ENCODE data around the gene TNNI3. TPM values are rescaled to one million over a fixed set of nuclear protein-coding genes. Genes with fewer than 3 reads are reported as not detected.

TNNI3 gene
- total and polyA plus RNA-seq, 4 donors, result 1.2 to 4.8 (median 3.3) TPM

GRCh38 chr19:55171440-55171839 lies 13.9 kb upstream of the TNNI3 start:
- Histone ChIP-seq H3K4me3 (no peak overlapping the region), H3K9ac (ENCODE audit: insufficient read depth in 1 of 2, low read length in 2 of 2) (no peak overlapping the region), H3K36me3 (ENCODE audit: control insufficient read depth in 4 of 4, insufficient read depth in 4 of 4, low read length in 4 of 4) (no peaks in the 10 kb centered on the region), H3K4me1 (ENCODE audit: control insufficient read depth in 5 of 5, insufficient read depth in 5 of 5, low read length in 5 of 5) (peaks cover 0 to 8% (median 5%) of the 10 kb centered on the region in 5 donors), H3K27me3 (ENCODE audit: control insufficient read depth in 3 of 3, insufficient read depth in 3 of 3, low read length in 2 of 3) (peaks cover 6 to 69% (median 42%) of the 10 kb centered on the region in 3 donors), H3K27ac (ENCODE audit: low read depth in 1 of 2, low read length in 1 of 2) (no peak overlapping the region), H3K9me3 (ENCODE audit: control insufficient read depth in 4 of 4, insufficient read depth in 3 of 4, low read length in 3 of 4) (peaks cover 0 to 4% (median under 1%) of the 10 kb centered on the region in 4 donors)
- WGBS, 2 donors, result 84% methylated on average over 5 of the region's 5 CpGs
- no peak for TF ChIP-seq CTCF (IDR thresholded peaks at IDR 0.05; ENCODE audit: control extremely low read depth, extremely low read depth)
- DNase-seq, result no peak
- ATAC-seq (ENCODE audit: insufficient read depth, low FRiP score), result no peak

GRCh38 chr19:55169136-55169535 lies 11.6 kb upstream of the TNNI3 start:
- Histone ChIP-seq H3K36me3 (ENCODE audit: control insufficient read depth in 4 of 4, insufficient read depth in 4 of 4, low read length in 4 of 4) (no peaks in the 10 kb centered on the region), H3K9me3 (ENCODE audit: control insufficient read depth in 4 of 4, insufficient read depth in 3 of 4, low read length in 3 of 4) (peaks cover 0 to 2% (median under 1%) of the 10 kb centered on the region in 4 donors), H3K4me1 (ENCODE audit: control insufficient read depth in 5 of 5, insufficient read depth in 5 of 5, low read length in 5 of 5) (peaks cover 0 to 7% (median 5%) of the 10 kb centered on the region in 5 donors), H3K9ac (ENCODE audit: insufficient read depth in 1 of 2, low read length in 2 of 2) (no peak overlapping the region), H3K4me3 (no peak overlapping the region), H3K27me3 (ENCODE audit: control insufficient read depth in 3 of 3, insufficient read depth in 3 of 3, low read length in 2 of 3) (peaks cover 6 to 53% (median 44%) of the 10 kb centered on the region in 3 donors), H3K27ac (ENCODE audit: low read depth in 1 of 2, low read length in 1 of 2) (no peak overlapping the region)
- ATAC-seq (ENCODE audit: insufficient read depth, low FRiP score), result no peak
- no peak for DNase-seq
- WGBS, 2 donors, result 68 to 70% methylated on average over 4 of the region's 4 CpGs
- no peak for TF ChIP-seq CTCF (IDR thresholded peaks at IDR 0.05; ENCODE audit: control extremely low read depth, extremely low read depth)

- Histone ChIP-seq H3K4me1 (ENCODE audit: control insufficient read depth in 5 of 5, insufficient read depth in 5 of 5, low read length in 5 of 5) (peaks cover 0 to 7% (median 0%) of the 10 kb centered on the region in 5 donors), H3K36me3 (ENCODE audit: control insufficient read depth in 4 of 4, insufficient read depth in 4 of 4, low read length in 4 of 4) (no peaks in the 10 kb centered on the region), H3K4me3 (no peak within 1 kb of the TSS), H3K9ac (ENCODE audit: insufficient read depth in 1 of 2, low read length in 2 of 2) (no peak within 1 kb of the TSS), H3K27ac (ENCODE audit: low read depth in 1 of 2, low read length in 1 of 2) (peak within 1 kb of the TSS in 1 of 2 donors; percentile 50), H3K9me3 (ENCODE audit: control insufficient read depth in 4 of 4, insufficient read depth in 3 of 4, low read length in 3 of 4) (peaks cover 0 to 2% (median 0%) of the 10 kb centered on the region in 4 donors), H3K27me3 (ENCODE audit: control insufficient read depth in 3 of 3, insufficient read depth in 3 of 3, low read length in 2 of 3) (peaks cover 6 to 46% (median 39%) of the 10 kb centered on the region in 3 donors)
- no peak for TF ChIP-seq CTCF (IDR thresholded peaks at IDR 0.05; ENCODE audit: control extremely low read depth, extremely low read depth)
- WGBS, 2 donors, result 1 to 2% methylated on average over 33 of the region's 33 CpGs
- ATAC-seq (ENCODE audit: insufficient read depth, low FRiP score), result peak; percentile 98
- peak; percentile 85 to 92 (median 90) for DNase-seq
These were observed 9.2 kb upstream of the TNNI3 start, which contains the start of gene DNAAF3 for GRCh38 chr19:55166530-55167268. Gene DNAAF3, minus strand, starts transcription at chr19:55166613. Its CDS starts 200 bp downstream, at chr19:55166413.

Measured in lung (tissue), 12 donors.